Type B pancreatic cell (in vitro differentiated cells): ENCODE results near the gene FMNL1. TPM values are rescaled to one million over a fixed set of nuclear protein-coding genes. Genes with fewer than 3 reads are reported as not detected.

Source experiments
- DNase-seq: peaks from one replicate; pipeline ENCODE4 v3.0.0; 2021; ENCODE audit warnings: mixed read lengths; ENCODE audit not compliant: unreplicated experiment; ENCODE audit errors: extremely low spot score
- H3K27ac Mint-ChIP-seq: 2 replicates; pipeline ENCODE4 v1.8.0; 2021; ENCODE audit warnings: mild to moderate bottlenecking, mixed read lengths
- H3K27me3 Mint-ChIP-seq: 2 replicates; pipeline ENCODE4 v1.8.0; 2021; ENCODE audit warnings: mixed read lengths
- H3K36me3 Mint-ChIP-seq: 2 replicates; pipeline ENCODE4 v1.8.0; 2021; ENCODE audit warnings: mixed read lengths
- H3K4me1 Mint-ChIP-seq: one replicate; pipeline ENCODE4 v1.8.0; 2021; ENCODE audit warnings: mixed read lengths; ENCODE audit not compliant: unreplicated experiment
- H3K4me3 Mint-ChIP-seq: 2 replicates; pipeline ENCODE4 v1.8.0; 2021; ENCODE audit warnings: mild to moderate bottlenecking, mixed read lengths
- H3K9me3 Mint-ChIP-seq: 2 replicates; pipeline ENCODE4 v1.8.0; 2021; ENCODE audit warnings: mixed read lengths
- total RNA-seq: library from RNA; stranded (reverse); gene quantifications from 2 replicates; pipeline ENCODE4 v1.2.1, GENCODE V29; 2021; ENCODE audit warnings: low replicate concordance
- TF ChIP-seq, protein P1 (sequence below): fragments of 200-600 bp; sonication (generic); conservative IDR thresholded peaks from 2 replicates; pipeline ENCODE4 v1.5.0; 2021; ENCODE audit warnings: antibody characterized with exemption, mild to moderate bottlenecking

Gene FMNL1
- total RNA-seq, 1 donor from 2014 or later = 1.9 TPM

DNA sequence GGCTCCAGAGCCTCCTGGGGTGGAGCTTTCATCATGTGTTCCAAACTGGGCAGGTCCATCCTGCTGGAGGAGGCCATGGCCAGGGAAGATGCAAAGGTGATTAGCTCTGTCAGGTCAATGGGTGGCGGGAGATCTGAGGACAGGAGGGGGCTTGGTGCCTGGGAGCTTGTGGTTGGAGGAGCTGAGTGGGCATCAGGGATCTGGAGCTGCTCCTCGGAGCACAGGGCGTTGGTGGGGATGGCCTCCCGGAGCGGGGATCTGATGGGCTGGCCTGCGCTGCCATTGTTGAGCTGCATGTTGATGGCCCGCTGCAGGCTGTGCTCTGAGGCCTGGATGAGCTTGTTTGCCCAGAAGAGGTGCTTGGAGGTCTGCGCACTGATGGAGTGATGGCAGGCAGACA lies 33.7 kb downstream of the FMNL1 start:
- Mint-ChIP-seq H3K36me3 (no peaks in the 10 kb centered on the region), H3K4me3 (no peak overlapping the region), H3K9me3 (no peaks in the 10 kb centered on the region), H3K27ac (no peak overlapping the region), H3K4me1 (peaks cover 11% of the 10 kb centered on the region), H3K27me3 (no peaks in the 10 kb centered on the region)
- TF ChIP-seq, protein P1, sequence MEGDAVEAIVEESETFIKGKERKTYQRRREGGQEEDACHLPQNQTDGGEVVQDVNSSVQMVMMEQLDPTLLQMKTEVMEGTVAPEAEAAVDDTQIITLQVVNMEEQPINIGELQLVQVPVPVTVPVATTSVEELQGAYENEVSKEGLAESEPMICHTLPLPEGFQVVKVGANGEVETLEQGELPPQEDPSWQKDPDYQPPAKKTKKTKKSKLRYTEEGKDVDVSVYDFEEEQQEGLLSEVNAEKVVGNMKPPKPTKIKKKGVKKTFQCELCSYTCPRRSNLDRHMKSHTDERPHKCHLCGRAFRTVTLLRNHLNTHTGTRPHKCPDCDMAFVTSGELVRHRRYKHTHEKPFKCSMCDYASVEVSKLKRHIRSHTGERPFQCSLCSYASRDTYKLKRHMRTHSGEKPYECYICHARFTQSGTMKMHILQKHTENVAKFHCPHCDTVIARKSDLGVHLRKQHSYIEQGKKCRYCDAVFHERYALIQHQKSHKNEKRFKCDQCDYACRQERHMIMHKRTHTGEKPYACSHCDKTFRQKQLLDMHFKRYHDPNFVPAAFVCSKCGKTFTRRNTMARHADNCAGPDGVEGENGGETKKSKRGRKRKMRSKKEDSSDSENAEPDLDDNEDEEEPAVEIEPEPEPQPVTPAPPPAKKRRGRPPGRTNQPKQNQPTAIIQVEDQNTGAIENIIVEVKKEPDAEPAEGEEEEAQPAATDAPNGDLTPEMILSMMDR = no peak
- DNase-seq = no peak

DNA sequence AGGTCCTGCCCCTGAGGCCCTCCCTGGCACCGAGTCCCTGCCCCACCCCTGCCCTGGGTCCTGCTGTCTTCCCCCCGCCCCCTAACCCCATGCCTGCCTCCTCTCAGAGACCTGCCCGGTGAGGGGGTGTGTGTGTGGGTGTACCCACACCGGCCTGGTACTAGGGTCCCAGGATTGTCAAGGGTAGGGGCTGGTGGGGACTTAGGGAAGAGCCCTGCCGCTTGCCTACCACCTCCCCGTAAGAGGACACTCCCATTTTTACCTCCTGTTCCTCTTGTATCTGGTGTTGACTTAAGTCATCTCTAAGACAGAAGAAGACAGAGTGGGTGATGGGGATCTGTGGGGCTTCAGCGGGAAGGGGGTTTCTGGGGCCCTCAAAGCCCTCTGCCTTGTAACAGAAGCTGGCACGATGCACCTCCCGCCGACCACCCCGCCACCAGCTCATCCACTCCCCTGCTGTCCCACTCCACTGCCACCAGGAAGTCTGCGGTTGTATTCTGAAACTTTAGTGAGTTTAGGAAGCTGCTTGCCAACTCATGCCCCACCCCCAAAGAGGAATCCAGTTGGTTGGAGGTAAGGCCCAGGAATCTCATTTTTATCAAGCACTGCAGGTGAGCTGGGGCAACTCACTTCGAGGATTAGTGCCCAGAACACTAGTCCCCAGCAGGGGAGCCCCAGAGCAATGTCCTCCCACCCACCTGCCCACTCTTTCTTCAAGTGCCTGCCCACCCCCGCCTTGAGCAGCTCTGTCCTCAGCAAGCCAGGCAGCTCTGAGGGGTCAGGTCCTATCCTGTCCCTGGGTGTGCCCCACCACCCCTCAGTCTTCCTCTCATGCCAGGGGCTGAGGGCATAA lies 34.7 kb downstream of the FMNL1 start:
- Mint-ChIP-seq H3K36me3 (no peaks in the 10 kb centered on the region), H3K9me3 (no peaks in the 10 kb centered on the region), H3K27ac (peak overlapping the region; percentile 41), H3K27me3 (peaks cover 3% of the 10 kb centered on the region), H3K4me3 (no peak overlapping the region), H3K4me1 (peaks cover 16% of the 10 kb centered on the region)
- TF ChIP-seq, protein P1 = peak; percentile 34
- DNase-seq = no peak

DNA sequence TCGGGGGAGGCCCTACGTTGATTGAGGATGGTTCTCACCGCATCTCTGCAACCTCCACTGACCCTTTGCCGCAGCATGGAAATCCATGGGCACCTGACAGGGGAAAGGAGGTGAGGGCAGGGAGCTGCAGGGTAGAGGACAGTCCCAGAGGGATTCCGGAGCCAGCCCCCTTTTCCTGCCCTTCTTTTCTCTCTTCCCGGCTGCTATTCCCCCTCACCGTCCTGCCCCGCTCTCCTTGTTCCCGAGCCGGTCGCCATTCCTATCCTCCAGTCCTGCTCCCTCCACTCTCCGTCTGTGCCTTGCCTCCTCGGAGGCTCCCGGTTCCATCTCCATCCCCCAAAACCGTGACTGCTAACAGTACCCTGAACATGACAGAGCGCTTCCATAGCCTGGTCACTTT lies 35.4 kb downstream of the FMNL1 start:
- no peak for DNase-seq
- TF ChIP-seq, protein P1 = no peak
- Mint-ChIP-seq H3K4me3 (no peak overlapping the region), H3K9me3 (no peaks in the 10 kb centered on the region), H3K27ac (no peak overlapping the region), H3K27me3 (peaks cover 3% of the 10 kb centered on the region), H3K4me1 (peaks cover 16% of the 10 kb centered on the region), H3K36me3 (no peaks in the 10 kb centered on the region)

DNA sequence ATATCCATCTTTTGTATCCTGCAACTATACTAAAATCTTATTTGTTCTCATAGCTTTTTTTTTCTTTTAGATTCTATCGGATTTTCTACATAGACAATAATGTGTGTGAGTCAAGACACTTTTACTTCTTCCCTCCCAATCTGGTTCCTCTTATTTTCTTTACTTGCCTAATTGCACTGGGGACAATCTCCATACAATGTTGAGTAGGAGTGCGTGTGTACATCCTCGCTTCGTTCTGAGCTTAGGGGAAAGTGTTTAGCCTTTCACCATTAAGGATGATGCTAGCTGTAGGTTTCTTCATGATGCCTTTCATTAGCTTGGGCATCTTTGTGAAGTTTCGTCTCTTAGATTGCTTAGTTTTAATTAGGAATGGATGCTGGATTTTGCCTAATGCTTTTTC lies 37.3 kb downstream of the FMNL1 start:
- no peak for DNase-seq
- Mint-ChIP-seq H3K27me3 (peaks cover 3% of the 10 kb centered on the region), H3K9me3 (no peaks in the 10 kb centered on the region), H3K4me1 (peaks cover 21% of the 10 kb centered on the region), H3K27ac (no peak overlapping the region), H3K36me3 (peaks cover 4% of the 10 kb centered on the region), H3K4me3 (no peak overlapping the region)
- TF ChIP-seq, protein P1 = no peak

DNA sequence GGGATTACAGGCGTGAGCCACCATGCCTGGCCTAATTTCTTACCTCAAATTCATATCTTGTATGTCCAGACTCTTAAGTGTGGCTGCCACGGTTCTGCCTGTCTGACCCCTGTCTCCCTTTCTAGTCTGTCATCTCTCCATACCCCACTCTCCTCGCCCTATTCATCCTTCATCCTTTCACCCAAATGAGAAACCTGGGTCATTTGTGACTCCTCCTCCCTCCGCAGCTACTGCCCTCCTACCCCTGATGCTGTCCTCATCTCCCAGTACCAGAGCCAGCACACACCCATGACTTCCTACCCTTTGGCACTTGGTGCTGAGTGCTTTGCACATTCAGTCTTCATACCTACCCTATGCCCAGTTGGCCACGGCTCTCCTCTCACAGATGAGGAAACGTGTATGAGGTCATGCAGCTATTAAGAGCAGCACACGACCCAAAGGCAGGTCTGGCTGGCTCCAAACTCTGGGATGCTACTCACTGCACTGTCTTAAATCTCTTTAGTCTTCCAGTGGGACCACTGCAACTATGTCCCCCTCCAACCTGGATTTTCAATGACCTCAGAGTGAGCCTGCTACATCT lies 38.6 kb downstream of the FMNL1 start:
- Mint-ChIP-seq H3K9me3 (no peaks in the 10 kb centered on the region), H3K27me3 (peaks cover 3% of the 10 kb centered on the region), H3K4me1 (peaks cover 17% of the 10 kb centered on the region), H3K36me3 (peaks cover 4% of the 10 kb centered on the region), H3K27ac (no peak overlapping the region), H3K4me3 (peak overlapping the region; percentile 24)
- no peak for DNase-seq
- TF ChIP-seq, protein P1 = no peak
